Caki2 (cell line): ENCODE data around the gene NTN4. TPM values are rescaled to one million over a fixed set of nuclear protein-coding genes. Genes with fewer than 3 reads are reported as not detected.

Experiments used
- DNase-seq: peaks from one replicate; pipeline ENCODE4 v3.0.0-alpha.2; 2015; ENCODE audit warnings: low read depth
- in situ Hi-C: cut with HindIII; loops from 2 replicates; pipeline ENCODE4 v1.10.0; 2016; ENCODE audit warnings: low sequenced_read_pairs, low pct_unique_long_range_greater_than_20kb, mixed read lengths
- total RNA-seq: library from RNA; depleted of rRNA; stranded (reverse); fragments of >200 nt; shearing (Covaris generic); gene quantifications from 2 replicates; pipeline ENCODE4 v1.2.3, GENCODE V29; 2014; ENCODE audit warnings: low replicate concordance

NTN4 gene
- total RNA-seq, 1 experiment from 2014 or later, result 91.7 TPM

- in situ Hi-C loops, result no loop called here
- DNase-seq, result no peak
Measured at GRCh38 chr12:95726903-95727302, 63.7 kb downstream of the NTN4 start.

GRCh38 chr12:95724767-95725166 lies 65.8 kb downstream of the NTN4 start:
- no peak for DNase-seq
- in situ Hi-C loops, result no loop called here

- DNase-seq, result peak; percentile 12
- in situ Hi-C loops, result no loop called here
Measured at GRCh38 chr12:95723693-95724384, 66.7 kb downstream of the NTN4 start.

- in situ Hi-C loops, result no loop called here
- DNase-seq, result no peak
Measured at GRCh38 chr12:95721320-95721719, 69.2 kb downstream of the NTN4 start.

GRCh38 chr12:95720146-95720545 lies 70.4 kb downstream of the NTN4 start:
- no peak for DNase-seq
- in situ Hi-C loops, result no loop called here

- DNase-seq, result no peak
- in situ Hi-C loops, result no loop called here
Measured at GRCh38 chr12:95718772-95719171, 71.8 kb downstream of the NTN4 start.

- in situ Hi-C loops, result no loop called here
- DNase-seq, result no peak
Measured at GRCh38 chr12:95718006-95718431, 72.5 kb downstream of the NTN4 start.

GRCh38 chr12:95717316-95717928 lies 73.1 kb downstream of the NTN4 start:
- DNase-seq, result no peak
- in situ Hi-C loops, result no loop called here

- in situ Hi-C loops, result no loop called here
- DNase-seq, result no peak
Measured at GRCh38 chr12:95715177-95715576, 75.4 kb downstream of the NTN4 start.

GRCh38 chr12:95712269-95712668 lies 78.3 kb downstream of the NTN4 start:
- no peak for DNase-seq
- in situ Hi-C loops, result no loop called here

GRCh38 chr12:95710386-95710785 lies 80.2 kb downstream of the NTN4 start:
- in situ Hi-C loops, result no loop called here

GRCh38 chr12:95709152-95709551 lies 81.4 kb downstream of the NTN4 start:
- DNase-seq, result no peak
- in situ Hi-C loops, result no loop called here

More at GRCh38 chr12:95710386-95710785, 80.2 kb downstream of the NTN4 start:
- DNase-seq, result no peak

GRCh38 chr12:95705143-95705542 lies 85.4 kb downstream of the NTN4 start:
- no peak for DNase-seq
- in situ Hi-C loops, result no loop called here

GRCh38 chr12:95703986-95704385 lies 86.6 kb downstream of the NTN4 start:
- DNase-seq, result no peak
- in situ Hi-C loops, result no loop called here

GRCh38 chr12:95701722-95702418 lies 88.7 kb downstream of the NTN4 start:
- no peak for DNase-seq
- in situ Hi-C loops, result no loop called here

GRCh38 chr12:95701275-95701674 lies 89.3 kb downstream of the NTN4 start:
- no peak for DNase-seq
- in situ Hi-C loops, result no loop called here

GRCh38 chr12:95700316-95700785 lies 90.2 kb downstream of the NTN4 start:
- in situ Hi-C loops, result no loop called here
- peak; percentile 21 for DNase-seq

- DNase-seq, result no peak
- in situ Hi-C loops, result no loop called here
Measured at GRCh38 chr12:95699579-95699978, 91.0 kb downstream of the NTN4 start.

- in situ Hi-C loops, result no loop called here
- DNase-seq, result no peak
Measured at GRCh38 chr12:95694136-95694535, 96.4 kb downstream of the NTN4 start.
